GM21576 (cell line): ENCODE results near the gene RCAN3.
"Not testable (repeated sequence)": the region's sequence is repeated elsewhere in the genome, so short reads cannot be mapped to it uniquely, and the experiment has no call there.

Experiments used
- ATAC-seq: cut with Tn5 transposase; IDR thresholded peaks from one replicate; pipeline ENCODE4 v1.9.1; 2021; ENCODE audit warnings: mild to moderate bottlenecking, moderate library complexity; ENCODE audit not compliant: unreplicated experiment

RCAN3 gene

GRCh38 chr1:24502709-24503058, at the start of gene RCAN3:
TSS of gene RCAN3 (plus strand) at chr1:24502836. CDS start at chr1:24514373, 11,537 bp downstream.
- ATAC-seq, result peak; percentile 64

GRCh38 chr1:24452922-24453485, 49.6 kb upstream of the RCAN3 start:
- ATAC-seq, result no peak

- ATAC-seq, result no peak
Measured at GRCh38 chr1:24454673-24455072, 48.0 kb upstream of the RCAN3 start.

GRCh38 chr1:24455272-24455671, 47.4 kb upstream of the RCAN3 start:
- ATAC-seq, result no peak

GRCh38 chr1:24457866-24458265, 44.8 kb upstream of the RCAN3 start:
- ATAC-seq, result no peak

- no peak for ATAC-seq
Measured at GRCh38 chr1:24459551-24460266, 42.9 kb upstream of the RCAN3 start.

GRCh38 chr1:24462128-24462527, 40.5 kb upstream of the RCAN3 start:
- not testable (repeated sequence) for ATAC-seq

GRCh38 chr1:24463776-24464735, 38.6 kb upstream of the RCAN3 start:
- ATAC-seq, result no peak

- ATAC-seq, result no peak
Measured at GRCh38 chr1:24465099-24465498, 37.5 kb upstream of the RCAN3 start.

- ATAC-seq, result no peak
Measured at GRCh38 chr1:24465638-24466037, 37.0 kb upstream of the RCAN3 start.

- ATAC-seq, result no peak
Measured at GRCh38 chr1:24468685-24469316, 33.8 kb upstream of the RCAN3 start.

GRCh38 chr1:24470592-24470991, 32.0 kb upstream of the RCAN3 start:
- no peak for ATAC-seq

GRCh38 chr1:24472527-24473251, 29.9 kb upstream of the RCAN3 start:
- no peak for ATAC-seq

GRCh38 chr1:24474193-24474592, 28.4 kb upstream of the RCAN3 start:
- ATAC-seq, result no peak

GRCh38 chr1:24475700-24476099, 26.9 kb upstream of the RCAN3 start:
- no peak for ATAC-seq

GRCh38 chr1:24476571-24476970, 26.1 kb upstream of the RCAN3 start:
- ATAC-seq, result no peak

- no peak for ATAC-seq
Measured at GRCh38 chr1:24477309-24477708, 25.3 kb upstream of the RCAN3 start.

GRCh38 chr1:24481101-24481500, 21.5 kb upstream of the RCAN3 start:
- ATAC-seq, result peak; percentile 77

GRCh38 chr1:24481843-24482610, 20.6 kb upstream of the RCAN3 start:
- ATAC-seq, result no peak

GRCh38 chr1:24483441-24483840, 19.2 kb upstream of the RCAN3 start:
- ATAC-seq, result no peak
